ENCODE data around the gene DGKI. TPM values are rescaled to one million over a fixed set of nuclear protein-coding genes. Genes with fewer than 3 reads are reported as not detected.

DGKI gene
- total RNA-seq, 1 experiment from 2014 or later = 21.6 TPM

DNA sequence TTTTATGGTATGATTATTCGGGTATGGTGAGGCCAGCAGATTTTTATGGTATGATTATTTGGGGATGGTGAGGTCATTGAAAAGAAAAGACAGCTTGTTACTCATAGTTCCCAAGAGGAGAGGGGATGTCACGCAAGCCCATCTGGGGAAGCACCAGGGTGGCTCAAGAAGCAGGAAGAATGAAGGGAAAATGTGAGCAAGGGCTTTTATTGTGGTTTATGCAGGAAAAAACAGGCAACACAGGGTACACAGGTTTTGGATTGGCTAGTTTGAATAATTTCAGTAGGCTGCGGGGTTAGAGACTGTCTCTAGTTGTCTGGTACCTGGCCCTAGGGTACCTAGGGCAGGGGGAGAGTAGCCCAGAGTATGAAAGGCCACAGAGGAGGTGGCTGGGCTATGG is 26.8 kb upstream of the DGKI start:
- DNase-seq (ENCODE audit: low read depth) = no peak

DNA sequence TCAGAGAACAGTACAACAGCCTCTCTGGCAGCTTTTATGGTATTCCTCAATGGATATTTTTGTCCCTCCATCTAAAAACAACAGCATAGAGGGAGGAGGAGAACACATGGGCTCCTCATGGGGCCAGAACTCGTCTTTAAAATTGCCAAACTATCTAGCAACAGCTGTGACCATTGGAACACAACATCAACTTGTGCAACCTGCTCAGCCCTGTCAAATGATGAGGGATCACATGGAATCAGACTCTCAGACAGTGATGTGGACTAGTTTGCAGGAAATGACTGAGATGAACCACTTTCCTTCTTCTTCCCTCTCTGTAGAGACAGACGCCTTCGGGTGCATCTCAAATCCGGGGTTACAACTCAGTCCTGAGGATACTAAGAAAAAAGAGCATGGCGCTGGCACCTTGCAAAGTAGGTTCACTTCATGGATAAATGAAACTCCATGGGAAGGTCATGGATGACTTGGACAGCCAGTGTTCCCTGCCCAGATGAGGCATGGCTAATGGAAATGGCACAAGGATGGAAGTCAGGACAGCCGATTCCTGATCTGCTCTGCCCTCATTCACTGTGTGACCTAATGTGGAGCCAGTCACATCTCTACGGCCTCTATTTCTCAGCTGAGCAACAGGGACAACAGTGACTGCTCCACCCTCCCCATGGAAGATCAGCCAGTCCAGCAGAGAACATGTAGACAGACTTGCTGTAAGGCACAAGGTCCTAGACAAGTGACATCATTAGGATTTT is 24.6 kb upstream of the DGKI start:
- DNase-seq (ENCODE audit: low read depth) = no peak

DNA sequence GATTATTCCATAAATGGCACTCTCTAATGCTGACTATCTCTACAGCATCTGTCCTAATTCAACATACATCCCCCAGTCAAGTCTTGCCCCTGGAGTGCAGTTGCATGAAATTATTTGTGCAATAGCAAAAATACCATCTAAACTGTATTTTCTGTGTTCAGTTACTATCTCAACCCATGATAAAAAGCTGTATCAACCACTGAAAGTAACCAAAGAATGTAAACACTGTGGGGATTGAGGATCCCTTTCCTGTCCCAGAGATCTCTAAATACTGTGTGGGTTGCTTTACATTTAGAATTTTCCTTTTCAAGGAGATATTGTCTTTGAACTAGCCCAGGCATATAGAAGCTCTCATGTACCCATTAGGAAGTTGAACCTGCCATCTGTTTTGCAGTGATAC is 23.9 kb upstream of the DGKI start:
- DNase-seq (ENCODE audit: low read depth) = no peak

DNA sequence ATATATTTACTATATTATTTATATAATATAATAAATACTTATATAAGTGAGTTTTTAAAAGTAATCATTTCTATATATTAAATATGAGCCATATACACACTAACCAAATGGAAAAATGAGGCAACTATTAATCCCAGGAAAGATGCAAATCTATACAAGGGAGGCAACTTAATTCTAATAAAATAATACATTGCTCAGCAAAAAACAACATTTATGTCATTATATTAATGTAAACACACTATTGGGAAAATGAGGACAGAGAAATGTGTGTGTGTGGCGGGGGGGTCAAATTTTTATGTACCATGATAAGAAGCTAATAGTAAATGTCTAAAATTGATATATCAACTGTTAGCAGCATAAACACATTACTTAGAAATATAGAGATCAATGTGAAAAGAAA is 23.3 kb upstream of the DGKI start:
- no peak for DNase-seq (ENCODE audit: low read depth)

DNA sequence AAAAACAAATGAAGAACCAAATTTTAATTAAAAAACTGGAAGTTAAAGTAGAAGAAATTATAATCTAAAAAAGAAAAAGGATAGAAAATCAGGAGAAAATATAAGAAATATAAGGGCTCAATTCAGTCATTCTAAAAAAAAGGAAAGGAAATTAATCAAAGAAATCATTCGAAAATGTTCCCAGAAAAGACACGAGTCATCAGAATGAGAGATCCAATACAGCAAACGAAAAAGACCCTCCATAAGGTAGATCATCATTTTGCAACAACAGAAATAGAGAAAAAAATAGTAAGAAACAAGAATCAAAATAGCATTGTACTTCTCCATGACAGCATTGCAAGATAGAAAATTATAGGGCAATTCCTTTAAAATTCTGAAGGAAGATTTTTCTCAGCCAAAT is 22.5 kb upstream of the DGKI start:
- no peak for DNase-seq (ENCODE audit: low read depth)

DNA sequence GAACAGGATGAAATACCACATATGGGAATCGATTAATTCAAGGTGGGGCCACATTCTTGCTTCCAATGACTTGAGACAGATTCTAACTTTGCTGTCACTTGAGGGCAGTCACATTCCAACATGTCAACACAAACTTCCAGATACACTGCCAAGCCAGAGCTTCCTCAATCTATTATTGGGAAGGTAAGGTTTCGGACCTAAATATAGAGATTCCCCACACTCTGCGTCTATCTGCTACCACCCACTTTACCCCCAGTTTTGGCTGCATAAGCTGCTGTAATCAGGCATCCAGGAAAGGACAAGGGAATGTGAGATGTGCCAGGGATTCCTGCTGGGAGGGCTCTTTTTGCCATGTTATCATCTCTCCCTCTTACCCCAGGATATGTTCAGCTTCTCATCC is 20.5 kb upstream of the DGKI start:
- DNase-seq (ENCODE audit: low read depth) = no peak

DNA sequence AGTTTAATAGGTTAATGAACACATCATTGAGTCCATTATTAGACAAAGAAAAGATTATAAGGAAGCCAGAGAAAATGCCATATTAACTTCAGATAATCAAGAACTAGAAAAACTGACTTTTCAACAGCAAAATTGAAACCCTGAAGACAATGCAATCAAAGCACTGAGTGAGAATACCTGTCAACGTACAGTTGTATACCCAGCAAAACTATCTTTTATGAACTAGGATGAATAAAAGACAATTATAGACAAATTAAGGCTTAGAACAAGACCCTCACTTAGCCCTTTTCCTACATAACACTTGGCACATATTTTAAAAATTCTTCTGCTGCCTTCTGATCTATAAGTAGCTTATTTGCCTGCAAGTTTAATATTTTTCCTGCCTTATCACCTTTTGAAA is 19.0 kb upstream of the DGKI start:
- DNase-seq (ENCODE audit: low read depth) = no peak

DNA sequence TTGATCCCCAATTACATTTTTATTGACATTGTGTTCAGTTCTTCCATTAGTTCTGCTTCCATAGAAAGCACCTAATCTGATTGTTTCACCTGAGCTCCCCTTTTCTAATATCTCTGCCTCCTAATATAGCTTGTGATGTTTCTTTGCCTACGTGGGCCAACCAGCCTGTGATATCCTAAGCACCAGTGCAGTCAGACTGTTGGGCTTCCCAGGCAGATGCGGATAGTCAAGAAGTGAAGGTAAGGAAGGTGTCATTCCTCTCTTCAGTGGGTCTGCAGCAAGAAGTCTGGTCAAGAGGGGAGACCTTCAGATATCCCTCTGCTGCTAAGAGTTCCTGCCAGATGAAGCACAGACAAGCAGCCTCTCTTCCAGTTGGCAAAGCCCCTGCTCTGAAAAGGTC is 16.2 kb upstream of the DGKI start:
- no peak for DNase-seq (ENCODE audit: low read depth)

DNA sequence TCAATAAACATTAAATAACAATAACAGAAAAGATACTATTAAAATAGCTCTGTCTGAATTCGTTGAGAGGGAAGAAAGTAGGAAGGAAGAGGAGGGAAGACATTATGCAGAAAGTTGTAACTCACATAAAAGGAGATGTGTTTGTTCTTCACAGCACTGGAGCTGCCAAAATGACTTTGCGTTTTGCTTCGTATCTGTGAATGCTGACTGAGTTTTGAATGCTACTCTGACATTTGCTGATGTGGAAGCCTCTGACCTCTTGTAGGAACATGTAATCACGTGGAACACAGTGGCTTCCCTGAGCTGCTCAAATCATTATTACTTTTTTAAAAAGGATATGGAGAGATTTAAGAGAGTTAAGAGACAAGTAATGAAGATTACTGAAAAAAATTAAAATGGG is 15.6 kb upstream of the DGKI start:
- DNase-seq (ENCODE audit: low read depth) = no peak

DNA sequence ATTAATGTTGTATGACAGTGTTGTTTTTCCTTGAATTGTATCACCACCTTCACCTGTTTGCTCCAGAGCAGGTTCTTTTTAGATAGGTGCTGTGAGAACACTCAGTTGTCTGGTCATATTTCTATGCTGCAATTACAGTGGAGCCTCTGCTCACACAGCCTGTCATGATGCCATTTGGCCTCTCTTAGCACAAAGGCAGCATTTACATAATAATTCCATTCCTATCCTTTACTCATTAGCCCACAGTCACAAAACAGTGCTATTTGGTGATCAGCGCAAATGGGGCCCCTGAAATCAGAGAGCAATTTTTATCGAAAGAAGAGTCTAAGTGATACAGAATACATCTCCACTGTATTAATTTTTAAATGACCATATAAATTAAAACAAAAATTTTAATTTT is 13.8 kb upstream of the DGKI start:
- no peak for DNase-seq (ENCODE audit: low read depth)

DNA sequence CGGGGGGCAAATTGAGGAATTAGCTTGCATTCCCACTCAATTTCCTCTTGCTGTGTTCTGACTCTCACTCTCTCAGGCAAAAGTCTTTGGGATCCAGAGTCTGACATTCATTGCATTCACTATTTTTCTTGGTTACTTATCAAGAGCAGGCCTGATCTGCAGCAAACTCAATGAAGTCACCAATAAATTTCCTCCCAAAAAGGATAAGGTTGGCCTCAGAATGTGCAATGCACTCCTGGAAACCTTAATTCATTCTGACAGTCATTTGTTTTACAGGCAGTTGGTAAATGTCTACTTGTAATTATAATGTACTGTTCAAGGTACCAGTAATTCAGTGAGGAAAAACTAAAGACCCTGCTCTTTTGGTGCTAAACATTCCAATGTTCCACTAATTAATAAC is 6.3 kb upstream of the DGKI start:
- no peak for DNase-seq (ENCODE audit: low read depth)

DNA sequence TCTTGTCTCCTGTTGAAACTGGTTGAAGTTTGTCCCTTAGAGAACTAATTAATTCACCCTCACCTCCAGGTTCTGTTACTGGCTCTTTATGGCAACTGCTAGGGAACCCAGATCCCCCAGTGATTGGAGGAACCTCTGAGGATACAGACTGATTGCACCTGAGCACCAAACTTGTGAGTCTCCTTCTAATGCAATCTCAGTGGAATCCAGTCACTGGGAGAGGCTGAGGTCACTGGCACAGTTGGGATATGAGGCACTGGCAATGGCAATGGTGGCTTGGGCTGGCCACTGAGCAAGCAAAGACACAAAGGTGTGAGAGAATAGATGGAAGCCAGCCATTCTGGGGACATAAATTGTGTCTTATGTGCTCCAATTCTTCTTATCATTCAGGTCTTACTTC is 5.3 kb upstream of the DGKI start:
- no peak for DNase-seq (ENCODE audit: low read depth)

DNA sequence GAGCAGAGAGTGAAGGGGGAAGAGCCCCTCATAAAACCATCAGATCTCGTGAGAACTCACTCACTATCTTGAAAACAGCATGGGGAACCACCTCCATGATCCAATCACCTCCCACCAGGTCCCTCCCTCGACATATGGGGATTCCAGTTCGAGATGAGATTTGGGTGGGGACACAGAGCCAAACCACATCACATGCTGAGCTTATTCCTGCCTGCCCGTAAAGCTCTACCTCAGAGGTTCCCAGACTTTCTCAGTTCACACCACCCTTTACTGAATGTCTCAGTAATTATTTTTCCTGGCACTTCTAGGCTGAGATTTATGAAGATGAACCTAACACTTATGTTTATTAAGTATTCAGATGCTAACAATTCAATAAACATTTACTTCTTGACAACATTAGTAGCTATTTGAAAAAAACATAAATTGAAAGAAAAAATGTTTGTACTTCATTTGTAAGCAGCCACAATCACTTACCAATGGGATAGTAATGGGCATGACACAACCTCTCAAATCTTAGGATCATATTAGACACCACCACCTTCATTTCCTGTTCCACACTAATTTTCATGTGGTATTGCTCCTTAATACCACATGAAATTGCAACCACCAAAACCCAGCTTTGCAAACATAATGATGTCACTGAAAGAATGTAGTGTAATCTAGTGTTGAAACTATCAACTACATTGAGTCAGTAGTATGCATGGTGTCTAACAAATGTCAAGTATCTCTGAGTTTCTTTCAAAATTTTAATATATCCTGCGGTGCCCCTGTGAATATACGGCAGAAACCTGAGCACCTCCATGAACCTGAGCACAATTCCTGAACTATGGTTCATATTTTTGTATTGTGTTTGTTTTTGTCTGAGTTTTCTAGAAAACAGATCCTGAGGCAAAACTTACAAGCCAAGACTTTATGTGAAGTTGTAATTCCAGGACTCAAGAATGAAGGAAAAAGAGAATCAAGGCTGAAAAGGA is 4.5 kb upstream of the DGKI start:
- peak; percentile 25 for DNase-seq (ENCODE audit: low read depth)

DNA sequence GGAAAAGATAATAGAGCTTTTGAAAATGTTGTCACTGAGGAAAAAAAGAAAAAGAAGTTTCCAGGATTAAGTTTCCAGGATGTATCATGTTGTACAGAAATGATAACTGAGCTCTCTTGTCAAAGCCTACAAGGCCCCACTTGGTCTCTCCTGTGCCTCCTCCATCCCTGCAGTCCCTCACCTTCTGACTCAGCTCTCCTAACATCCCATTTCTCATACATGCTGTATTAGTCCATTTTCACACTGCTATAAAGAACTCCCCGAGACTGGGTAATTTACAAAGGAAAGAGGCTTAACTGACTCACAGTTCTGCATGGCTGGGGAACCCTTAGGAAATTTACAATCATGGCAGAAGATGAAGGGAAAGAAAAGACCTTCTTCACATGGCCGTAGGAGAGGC is 3.8 kb upstream of the DGKI start:
- DNase-seq (ENCODE audit: low read depth) = peak; percentile 47

DNA sequence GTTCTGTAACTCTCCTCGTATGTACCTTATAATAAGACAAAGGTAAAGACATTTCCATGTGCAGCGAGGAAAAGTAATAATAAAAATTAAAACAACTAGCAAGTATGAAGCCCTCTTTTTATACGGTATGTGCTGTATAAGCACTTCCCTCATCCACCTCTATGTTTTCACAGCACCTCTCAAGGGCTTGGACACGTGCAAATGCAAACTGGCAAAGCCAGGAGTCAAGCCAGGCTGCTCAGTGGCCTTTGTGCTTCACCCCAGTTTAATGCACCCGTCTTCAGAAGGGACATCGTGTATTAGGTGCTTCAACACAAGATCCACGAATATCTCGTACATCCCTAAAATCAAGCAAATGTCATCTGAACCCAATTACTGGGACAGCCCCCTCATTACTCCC is 1.3 kb upstream of the DGKI start:
- DNase-seq (ENCODE audit: low read depth) = no peak

DNA sequence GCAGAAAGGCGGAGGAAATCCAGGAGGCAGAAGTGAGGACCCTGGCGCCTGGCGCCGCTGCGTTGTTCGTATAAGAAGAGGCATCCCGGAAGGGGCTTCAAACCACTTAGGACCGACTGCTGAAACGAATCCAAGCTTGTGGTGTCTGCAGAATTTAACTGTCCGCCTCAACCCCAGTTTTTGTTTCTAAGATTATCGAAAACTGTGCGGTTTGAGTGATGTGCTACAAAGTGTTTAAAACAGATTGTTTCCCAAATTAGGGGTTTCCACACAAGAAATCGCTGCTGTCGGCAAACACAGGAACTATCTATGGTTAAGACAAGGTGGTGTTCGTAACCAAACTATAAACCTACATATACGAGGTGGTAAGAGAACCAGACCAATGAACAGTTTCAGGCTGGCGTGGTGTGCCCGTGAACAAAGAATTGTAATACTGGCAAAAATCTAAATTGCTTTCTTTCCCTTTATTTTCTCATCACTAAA is 835 bp upstream of the DGKI start:
- no peak for DNase-seq (ENCODE audit: low read depth)

DNA sequence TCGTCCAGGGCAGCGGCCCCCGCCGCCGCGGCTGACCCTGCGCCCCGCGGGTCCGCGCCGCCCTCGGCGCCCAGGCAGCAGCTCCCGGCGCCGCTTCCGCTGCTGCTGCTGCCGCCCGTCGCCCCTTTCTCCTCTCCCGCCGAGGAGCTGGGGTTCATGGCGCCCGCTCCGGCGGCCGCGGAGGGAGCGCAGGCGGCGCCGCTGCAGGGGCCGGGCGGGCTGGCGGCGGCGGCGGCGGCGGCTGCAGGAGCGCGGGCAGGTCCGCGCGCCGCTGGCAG is 286 bp downstream of the DGKI start:
- no peak for DNase-seq (ENCODE audit: low read depth)

DNA sequence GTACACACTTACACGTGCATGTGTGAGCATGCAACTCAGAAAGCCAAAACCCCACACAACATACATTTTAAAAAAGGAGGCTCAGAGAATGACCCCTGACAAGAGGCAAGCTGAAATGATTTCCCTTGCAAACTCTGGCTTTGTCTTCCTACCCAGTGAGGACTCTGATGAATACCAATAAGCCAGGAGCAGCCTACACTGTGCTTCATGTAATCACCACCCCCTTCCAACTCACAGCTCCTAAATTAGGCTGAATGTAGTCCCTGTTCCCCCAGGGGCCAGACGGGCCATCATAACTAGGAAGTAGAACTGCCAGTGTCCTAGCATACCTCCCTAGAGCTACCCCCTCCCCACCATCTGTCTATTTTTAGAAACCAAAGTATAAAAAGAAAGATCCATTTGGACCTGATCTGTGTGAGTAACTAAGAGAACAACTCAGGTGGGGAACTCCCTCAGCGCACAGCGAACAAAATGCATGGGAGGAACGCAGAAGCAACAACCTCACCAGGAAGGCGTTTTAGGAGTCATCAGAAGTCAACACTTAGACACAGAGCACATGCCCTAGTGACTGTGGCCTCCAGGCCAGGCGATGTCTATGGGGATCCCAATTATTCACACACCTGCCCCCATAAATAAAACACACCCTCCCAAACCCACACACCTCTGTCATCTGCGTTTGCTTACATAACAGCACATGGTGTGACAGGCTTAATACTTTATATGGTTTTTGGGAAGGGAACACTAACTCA is 1.9 kb downstream of the DGKI start:
- DNase-seq (ENCODE audit: low read depth) = no peak

DNA sequence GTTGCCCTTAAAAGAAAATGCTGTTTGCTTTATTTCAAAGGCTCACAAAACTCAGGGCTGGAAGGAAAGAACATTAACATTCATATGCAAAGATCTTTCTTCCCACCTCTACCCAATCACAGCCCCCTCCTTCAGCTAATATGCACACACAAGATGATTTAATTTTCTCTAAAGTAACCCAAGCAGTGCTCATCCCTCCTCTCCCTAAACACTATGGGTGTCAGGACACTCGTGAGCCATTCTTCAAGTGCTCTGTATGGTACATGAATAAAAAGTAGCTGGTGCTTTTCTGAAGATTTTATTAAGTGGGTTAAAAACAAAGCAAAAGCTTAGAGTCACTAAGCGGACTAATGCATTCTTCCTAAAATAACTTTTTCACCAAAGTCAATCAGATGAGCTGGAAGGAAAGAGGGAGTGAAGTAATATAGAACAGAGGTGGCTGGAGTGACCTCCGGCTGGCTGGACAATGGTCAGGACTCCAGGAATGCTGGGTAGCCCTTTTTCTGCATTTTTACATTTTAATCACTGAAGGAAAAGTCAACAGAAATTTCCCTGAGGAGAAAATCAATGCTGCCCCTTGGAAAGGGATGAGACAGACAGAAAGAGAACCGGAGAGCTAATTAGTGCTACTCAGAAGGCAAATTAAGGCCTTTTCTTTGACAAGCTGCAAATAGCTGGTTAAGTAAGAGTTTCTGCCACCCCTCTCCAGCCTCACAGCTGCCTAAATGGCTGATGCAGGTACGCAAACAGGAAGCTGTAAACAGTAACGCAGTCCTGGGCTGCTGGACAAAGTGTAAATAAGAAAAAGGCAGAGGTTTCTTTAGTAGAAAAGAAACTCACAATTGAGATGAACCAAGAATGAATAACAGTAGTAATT is 6.6 kb downstream of the DGKI start:
- no peak for DNase-seq (ENCODE audit: low read depth)

DNA sequence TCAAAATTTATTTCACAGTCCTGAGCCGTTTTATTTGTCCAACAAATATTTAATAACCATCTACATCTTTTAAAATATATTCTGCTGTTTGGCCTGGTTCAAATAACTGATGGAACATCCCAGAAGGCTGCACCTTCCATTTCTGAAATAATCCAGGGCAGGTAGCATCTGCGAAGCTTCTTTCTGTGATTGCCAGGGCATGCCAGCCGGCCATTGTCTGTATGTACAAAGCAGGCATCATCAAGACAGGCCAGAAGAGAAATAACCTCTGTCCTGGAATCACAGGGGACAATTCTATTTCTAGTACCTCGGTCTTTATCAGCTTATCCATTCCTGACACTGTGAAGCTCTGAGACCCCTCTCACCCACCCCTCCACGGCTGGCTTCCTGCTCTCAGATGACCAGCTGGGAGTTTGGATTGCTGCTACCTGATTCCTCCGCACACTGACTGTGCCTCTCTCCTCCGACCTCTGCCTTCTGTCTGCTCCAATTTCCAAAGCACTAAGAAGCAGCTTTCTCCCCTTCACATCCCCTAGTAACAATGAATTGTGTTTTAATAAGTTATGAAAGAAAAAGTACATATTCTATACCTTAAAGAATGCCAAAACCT is 8.0 kb downstream of the DGKI start:
- DNase-seq (ENCODE audit: low read depth) = no peak

DNA sequence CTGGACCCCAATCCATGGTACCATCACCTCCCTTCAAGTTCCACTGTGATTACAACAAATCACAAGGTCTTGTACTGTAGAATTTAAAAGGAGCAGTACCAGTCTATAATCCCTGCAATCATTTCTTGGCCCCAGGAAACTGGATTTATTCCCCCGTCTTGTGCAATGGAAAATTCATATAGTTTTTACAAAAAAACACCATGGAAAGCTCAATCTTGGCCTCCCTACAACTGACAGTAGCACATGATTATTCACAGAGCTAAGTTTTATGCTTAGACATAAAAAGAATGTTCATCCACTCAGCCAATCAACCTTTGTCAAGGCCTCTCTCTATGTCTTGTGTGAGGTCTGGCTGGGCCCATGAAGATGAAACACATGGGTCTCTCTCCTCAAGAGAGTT is 10.2 kb downstream of the DGKI start:
- no peak for DNase-seq (ENCODE audit: low read depth)

Measured in HT1080 (cell line).